Hepatocyte (in vitro differentiated cells): ENCODE results near the gene SH3BP1.

Experiments used
- CTCF ChIP-seq: fragments of 200-600 bp; sonication (generic); IDR thresholded peaks from 2 replicates; pipeline ENCODE4 v1.5.1; 2016; ENCODE audit warnings: antibody characterized with exemption, mild to moderate bottlenecking; ENCODE audit not compliant: poor library complexity
- EZH2 ChIP-seq: fragments of 200-600 bp; sonication (generic); IDR thresholded peaks from 2 replicates; pipeline ENCODE4 v1.6.1; 2016; ENCODE audit warnings: antibody characterized with exemption, mild to moderate bottlenecking, borderline replicate concordance

- TF ChIP-seq CTCF (no peak), EZH2 (no peak)
Observed at GRCh38 chr22:37628830-37629229, 10.6 kb upstream of the SH3BP1 start.
